ENCODE measurements around the gene SHH.

SHH gene

GRCh38 chr7:155778349-155778748 lies 33.9 kb downstream of the SHH start:
- no peak for DNase-seq (ENCODE audit: low read depth)
- TF ChIP-seq CTCF (conservative IDR thresholded peaks at IDR 0.05; ENCODE audit: control insufficient read depth, insufficient read depth, low read depth, low read length): no peak
- H3K4me3 ChIP-seq (ENCODE audit: control insufficient read depth, low read depth, low read length): no peak overlapping the region

DNA sequence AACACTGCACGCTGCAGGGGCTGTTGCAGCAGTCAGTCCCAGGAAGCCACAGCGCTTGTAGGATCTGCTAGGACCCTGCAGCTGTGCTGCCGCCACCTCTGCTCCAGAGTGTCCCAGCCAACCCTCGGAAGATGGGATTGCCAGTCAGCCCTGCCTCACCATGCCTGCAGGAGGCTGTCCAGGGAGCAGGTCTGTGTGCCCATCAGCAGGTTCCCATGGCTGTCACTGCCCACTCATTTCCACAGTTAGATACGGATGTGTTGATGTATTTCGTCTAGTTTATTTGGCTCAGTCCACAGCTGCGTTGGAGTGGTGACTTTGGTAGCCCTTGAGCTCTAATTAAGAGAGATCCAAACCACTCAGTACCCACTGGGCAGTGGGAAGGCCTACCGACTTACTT lies 35.7 kb downstream of the SHH start:
- DNase-seq (ENCODE audit: low read depth): no peak

GRCh38 chr7:155775691-155776090 lies 36.6 kb downstream of the SHH start:
- no peak overlapping the region for H3K4me3 ChIP-seq (ENCODE audit: control insufficient read depth, low read depth, low read length)
- DNase-seq (ENCODE audit: low read depth): peak; percentile 54
- TF ChIP-seq CTCF (conservative IDR thresholded peaks at IDR 0.05; ENCODE audit: control insufficient read depth, insufficient read depth, low read depth, low read length): no peak

More for the DNA sequence above, 35.7 kb downstream of the SHH start:
- H3K4me3 ChIP-seq (ENCODE audit: control insufficient read depth, low read depth, low read length): no peak overlapping the region
- no peak for TF ChIP-seq CTCF (conservative IDR thresholded peaks at IDR 0.05; ENCODE audit: control insufficient read depth, insufficient read depth, low read depth, low read length)

- peak; percentile 71 for DNase-seq (ENCODE audit: low read depth)
- no peak for TF ChIP-seq CTCF (conservative IDR thresholded peaks at IDR 0.05; ENCODE audit: control insufficient read depth, insufficient read depth, low read depth, low read length)
- no peak overlapping the region for H3K4me3 ChIP-seq (ENCODE audit: control insufficient read depth, low read depth, low read length)
Observed at GRCh38 chr7:155774947-155775346, 37.3 kb downstream of the SHH start.

DNA sequence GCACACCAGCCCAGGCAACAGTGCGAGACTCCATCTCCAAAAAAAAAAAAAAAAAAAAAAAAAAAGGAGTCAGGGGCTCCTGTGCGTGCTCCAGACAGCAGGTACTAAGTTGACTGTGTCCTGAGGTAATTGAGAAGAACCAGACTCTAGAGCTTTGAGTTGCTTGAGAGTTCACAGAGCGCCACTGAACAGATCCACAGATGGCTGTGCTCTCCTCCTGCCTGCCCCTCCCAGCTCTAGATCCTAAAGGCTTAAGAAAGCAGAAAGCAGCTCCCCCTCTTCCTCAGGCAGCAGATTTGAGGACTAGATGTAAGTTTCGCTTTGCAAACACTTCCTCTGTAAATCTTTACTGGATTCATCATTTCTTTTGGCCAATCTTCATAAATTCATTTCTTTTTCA lies 38.7 kb downstream of the SHH start:
- DNase-seq (ENCODE audit: low read depth): no peak
- no peak overlapping the region for H3K4me3 ChIP-seq (ENCODE audit: control insufficient read depth, low read depth, low read length)
- no peak for TF ChIP-seq CTCF (conservative IDR thresholded peaks at IDR 0.05; ENCODE audit: control insufficient read depth, insufficient read depth, low read depth, low read length)

GRCh38 chr7:155770241-155770640 lies 42.0 kb downstream of the SHH start:
- H3K4me3 ChIP-seq (ENCODE audit: control insufficient read depth, low read depth, low read length): no peak overlapping the region
- DNase-seq (ENCODE audit: low read depth): no peak
- TF ChIP-seq CTCF (conservative IDR thresholded peaks at IDR 0.05; ENCODE audit: control insufficient read depth, insufficient read depth, low read depth, low read length): no peak

DNA sequence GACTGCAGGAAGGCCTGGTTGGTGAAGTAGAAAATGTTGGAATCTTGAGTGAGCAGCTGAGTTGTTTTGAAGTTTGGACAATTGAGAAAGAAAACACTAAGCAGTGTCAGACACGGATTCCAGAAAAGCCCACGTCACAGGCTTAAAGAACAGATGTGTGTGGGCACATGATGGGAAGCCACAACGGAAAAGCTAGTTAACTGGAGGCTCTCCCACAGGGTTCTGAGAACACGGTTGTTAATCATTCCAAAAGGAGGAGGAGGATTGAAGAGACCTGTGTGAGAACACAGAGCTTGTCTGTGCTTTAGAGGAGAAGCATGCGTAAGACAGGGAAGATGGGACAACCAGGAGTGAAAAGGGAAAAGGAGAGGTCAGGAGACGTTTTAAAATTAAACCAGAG lies 42.6 kb downstream of the SHH start:
- no peak for TF ChIP-seq CTCF (conservative IDR thresholded peaks at IDR 0.05; ENCODE audit: control insufficient read depth, insufficient read depth, low read depth, low read length)
- no peak overlapping the region for H3K4me3 ChIP-seq (ENCODE audit: control insufficient read depth, low read depth, low read length)
- DNase-seq (ENCODE audit: low read depth): peak; percentile 98

Data from fibroblast of mammary gland (primary cell).